Uterus (tissue), 2 donors: ENCODE measurements around the gene DIP2A.

Source experiments
- POLR2A ChIP-seq, 2 donors: fragments of 450-650 bp; IDR thresholded peaks; one replicate each; pipeline ENCODE4 v1.6.1; 2016; ENCODE audit warnings: antibody characterized with exemption in 2 of 2, mild to moderate bottlenecking in 1 of 2, moderate library complexity in 1 of 2
- TF ChIP-seq, protein P1 (sequence below), 4 experiments: fragments of 200-600 bp in 2 of 4; fragments of 450-650 bp in 2 of 4; sonication (generic) in 2 of 4; IDR thresholded peaks; one replicate each; pipeline ENCODE4 v1.5.1; 2016 to 2019; ENCODE audit warnings: antibody characterized with exemption in 4 of 4, mild to moderate bottlenecking in 2 of 4, moderate library complexity in 1 of 4

- TF ChIP-seq, protein P1, sequence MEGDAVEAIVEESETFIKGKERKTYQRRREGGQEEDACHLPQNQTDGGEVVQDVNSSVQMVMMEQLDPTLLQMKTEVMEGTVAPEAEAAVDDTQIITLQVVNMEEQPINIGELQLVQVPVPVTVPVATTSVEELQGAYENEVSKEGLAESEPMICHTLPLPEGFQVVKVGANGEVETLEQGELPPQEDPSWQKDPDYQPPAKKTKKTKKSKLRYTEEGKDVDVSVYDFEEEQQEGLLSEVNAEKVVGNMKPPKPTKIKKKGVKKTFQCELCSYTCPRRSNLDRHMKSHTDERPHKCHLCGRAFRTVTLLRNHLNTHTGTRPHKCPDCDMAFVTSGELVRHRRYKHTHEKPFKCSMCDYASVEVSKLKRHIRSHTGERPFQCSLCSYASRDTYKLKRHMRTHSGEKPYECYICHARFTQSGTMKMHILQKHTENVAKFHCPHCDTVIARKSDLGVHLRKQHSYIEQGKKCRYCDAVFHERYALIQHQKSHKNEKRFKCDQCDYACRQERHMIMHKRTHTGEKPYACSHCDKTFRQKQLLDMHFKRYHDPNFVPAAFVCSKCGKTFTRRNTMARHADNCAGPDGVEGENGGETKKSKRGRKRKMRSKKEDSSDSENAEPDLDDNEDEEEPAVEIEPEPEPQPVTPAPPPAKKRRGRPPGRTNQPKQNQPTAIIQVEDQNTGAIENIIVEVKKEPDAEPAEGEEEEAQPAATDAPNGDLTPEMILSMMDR (IDR thresholded peaks at IDR 0.05) = no peak
- TF ChIP-seq POLR2A (IDR thresholded peaks at IDR 0.05) = no peak
Observed at GRCh38 chr21:46560568-46561444, 102.1 kb downstream of the DIP2A start.
